GM06990 (cell line): ENCODE data around the gene MITF.

Experiments used
- DNase-seq: peaks from one replicate; pipeline ENCODE4 v3.0.0-alpha.2; 2011; ENCODE audit not compliant: insufficient read length; ENCODE audit errors: extremely low read depth
- H3K27me3 ChIP-seq: replicated peaks from 2 replicates; pipeline ENCODE4 v1.6.0; 2011; ENCODE audit warnings: low read length; ENCODE audit not compliant: control insufficient read depth, insufficient read depth
- H3K36me3 ChIP-seq: 2 replicates; pipeline ENCODE4 v1.5.1; 2011; ENCODE audit warnings: low read length; ENCODE audit not compliant: control insufficient read depth, insufficient read depth
- H3K4me3 ChIP-seq: replicated peaks from 2 replicates; pipeline ENCODE4 v1.5.1; 2011; ENCODE audit warnings: low read depth, mild to moderate bottlenecking, control low read depth, low read length
- TF ChIP-seq, protein P1 (sequence below): IDR thresholded peaks from 2 replicates; pipeline ENCODE4 v1.5.1; 2011; ENCODE audit warnings: low read length, control low read depth, mild to moderate bottlenecking, inconsistent platforms; ENCODE audit not compliant: insufficient read depth, poor library complexity, severe bottlenecking

Gene MITF

DNA sequence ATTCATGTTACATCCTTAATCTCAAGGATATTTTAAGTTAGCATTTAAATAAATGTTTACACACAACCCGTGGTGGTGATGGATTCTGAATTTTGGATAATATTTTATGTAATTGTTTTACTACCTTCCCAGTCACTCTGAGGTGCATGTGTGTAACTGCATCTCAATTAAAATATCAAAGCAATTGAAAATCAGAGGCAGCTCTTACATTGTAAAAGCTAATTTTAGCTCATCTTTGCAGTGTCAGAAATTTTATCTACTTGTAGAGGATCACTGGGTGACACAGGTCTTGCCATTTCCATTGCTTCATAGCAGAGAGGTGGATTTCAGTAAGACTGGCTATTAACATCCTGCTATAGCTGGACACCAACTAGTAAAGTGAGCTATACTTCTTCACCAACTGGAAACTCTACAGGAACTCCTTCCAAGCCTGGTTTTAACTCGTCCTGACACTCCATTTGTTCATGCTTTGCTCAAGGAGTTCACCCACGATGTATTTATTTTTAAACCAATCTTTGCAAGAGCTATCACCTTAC lies 19.6 kb upstream of the MITF start:
- H3K36me3 ChIP-seq = no peaks in the 10 kb centered on the region
- DNase-seq = no peak
- TF ChIP-seq, protein P1, sequence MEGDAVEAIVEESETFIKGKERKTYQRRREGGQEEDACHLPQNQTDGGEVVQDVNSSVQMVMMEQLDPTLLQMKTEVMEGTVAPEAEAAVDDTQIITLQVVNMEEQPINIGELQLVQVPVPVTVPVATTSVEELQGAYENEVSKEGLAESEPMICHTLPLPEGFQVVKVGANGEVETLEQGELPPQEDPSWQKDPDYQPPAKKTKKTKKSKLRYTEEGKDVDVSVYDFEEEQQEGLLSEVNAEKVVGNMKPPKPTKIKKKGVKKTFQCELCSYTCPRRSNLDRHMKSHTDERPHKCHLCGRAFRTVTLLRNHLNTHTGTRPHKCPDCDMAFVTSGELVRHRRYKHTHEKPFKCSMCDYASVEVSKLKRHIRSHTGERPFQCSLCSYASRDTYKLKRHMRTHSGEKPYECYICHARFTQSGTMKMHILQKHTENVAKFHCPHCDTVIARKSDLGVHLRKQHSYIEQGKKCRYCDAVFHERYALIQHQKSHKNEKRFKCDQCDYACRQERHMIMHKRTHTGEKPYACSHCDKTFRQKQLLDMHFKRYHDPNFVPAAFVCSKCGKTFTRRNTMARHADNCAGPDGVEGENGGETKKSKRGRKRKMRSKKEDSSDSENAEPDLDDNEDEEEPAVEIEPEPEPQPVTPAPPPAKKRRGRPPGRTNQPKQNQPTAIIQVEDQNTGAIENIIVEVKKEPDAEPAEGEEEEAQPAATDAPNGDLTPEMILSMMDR = no peak

DNA sequence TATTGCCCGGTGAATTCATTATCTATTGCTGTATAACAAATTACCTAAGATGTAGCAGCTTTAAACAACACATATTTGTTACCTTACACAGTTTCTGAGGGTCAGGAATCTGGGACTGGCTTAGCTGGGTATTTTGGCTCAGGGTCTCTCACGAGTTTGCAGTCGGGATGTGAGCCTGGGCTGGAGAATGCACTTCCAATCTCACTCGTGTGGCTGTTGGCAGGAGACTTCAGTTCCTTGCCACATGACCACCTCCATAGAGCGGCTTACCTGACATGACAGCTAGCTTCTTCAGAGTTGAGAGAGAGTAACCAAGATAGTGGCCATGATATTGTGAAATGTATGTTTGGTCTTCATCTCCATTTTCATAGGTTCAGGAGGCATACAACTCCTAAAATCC lies 18.4 kb upstream of the MITF start:
- no peak overlapping the region for H3K4me3 ChIP-seq
- H3K27me3 ChIP-seq = no peaks in the 10 kb centered on the region
- DNase-seq = no peak
- TF ChIP-seq, protein P1 = no peak
- no peaks in the 10 kb centered on the region for H3K36me3 ChIP-seq

More for the DNA sequence above, 19.6 kb upstream of the MITF start:
- Histone ChIP-seq H3K27me3 (no peaks in the 10 kb centered on the region), H3K4me3 (no peak overlapping the region)

- Histone ChIP-seq H3K27me3 (no peaks in the 10 kb centered on the region), H3K4me3 (no peak overlapping the region), H3K36me3 (no peaks in the 10 kb centered on the region)
- TF ChIP-seq, protein P1 = no peak
- DNase-seq = no peak
Observed at GRCh38 chr3:69723389-69723788, 15.9 kb upstream of the MITF start.

DNA sequence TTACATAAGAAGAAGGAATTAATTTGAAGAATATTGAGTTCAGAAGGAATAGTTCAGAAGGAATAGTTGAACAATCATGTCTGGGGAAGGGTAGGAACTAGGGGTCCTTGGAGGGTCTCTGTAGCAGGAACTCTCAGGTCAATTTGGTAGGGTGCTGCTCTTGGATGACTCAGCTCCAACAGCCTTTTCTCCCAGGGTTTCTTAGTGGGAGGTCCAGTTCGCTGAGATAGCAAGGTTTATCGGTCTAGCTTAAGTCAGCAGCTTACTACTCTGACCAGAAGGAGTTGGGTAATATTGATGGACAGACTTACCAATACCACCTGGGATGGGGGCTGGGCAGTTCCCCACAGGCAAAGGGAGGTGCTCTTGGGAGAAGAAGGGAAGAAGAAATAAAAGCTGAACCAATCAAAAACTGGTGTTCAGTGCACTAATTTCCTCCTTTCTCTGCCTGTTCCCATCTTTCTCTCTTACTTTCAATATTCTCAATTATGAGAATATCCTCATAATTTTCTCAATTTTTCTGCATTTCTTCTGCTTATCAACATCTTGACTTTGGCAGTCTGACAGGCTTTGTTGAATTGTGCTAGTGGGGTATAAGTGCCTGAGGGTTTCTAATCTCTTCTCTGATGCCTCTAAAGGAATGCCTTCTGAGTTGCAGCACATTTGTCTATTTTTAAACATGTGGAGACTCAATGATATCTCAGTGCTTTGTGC lies 14.4 kb upstream of the MITF start:
- no peak overlapping the region for H3K4me3 ChIP-seq
- H3K36me3 ChIP-seq = no peaks in the 10 kb centered on the region
- TF ChIP-seq, protein P1 = no peak
- H3K27me3 ChIP-seq = no peaks in the 10 kb centered on the region
- no peak for DNase-seq

DNA sequence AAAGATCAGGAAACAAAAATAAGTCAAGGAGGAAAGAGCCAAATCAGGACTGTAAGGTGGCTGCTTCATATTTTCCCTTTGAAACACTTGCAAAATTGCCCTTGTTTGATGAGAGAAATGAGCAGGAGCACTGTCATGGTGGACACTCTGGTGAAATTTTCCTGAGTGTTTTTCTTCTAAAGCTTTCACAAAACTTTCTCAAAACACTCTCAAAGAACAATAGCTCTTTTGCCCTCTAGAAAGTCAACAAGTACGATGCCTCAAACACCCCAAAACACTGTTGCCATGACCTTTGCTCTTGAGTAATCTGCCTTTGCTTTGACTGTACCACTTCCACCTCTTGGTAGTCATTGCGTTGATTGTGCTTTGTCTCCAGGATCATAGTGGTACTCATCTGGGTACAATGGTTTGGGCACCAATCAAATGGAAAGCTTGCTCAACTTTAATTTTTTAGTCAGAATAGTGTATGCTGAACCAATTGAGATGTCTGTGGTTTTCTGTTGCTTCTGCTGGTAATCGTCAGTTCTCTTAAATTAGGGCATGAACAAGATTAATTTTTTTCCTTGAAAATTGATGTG lies 13.2 kb upstream of the MITF start:
- Histone ChIP-seq H3K27me3 (no peaks in the 10 kb centered on the region), H3K4me3 (no peak overlapping the region), H3K36me3 (no peaks in the 10 kb centered on the region)
- no peak for DNase-seq
- TF ChIP-seq, protein P1 = no peak
